DMS79 treated with DMSO at 0.1 percent for 48 hours (cell line): Measurements from ENCODE around the gene DMXL1.
"Not testable (repeated sequence)": the region's sequence is repeated elsewhere in the genome, so short reads cannot be mapped to it uniquely, and the experiment has no call there.

Experiments
- DNase-seq: peaks from one replicate; lab custom pipeline; 2025; lab: John Stamatoyannopoulos, UW

Gene DMXL1

GRCh38 chr5:119070578-119070827 lies 384 bp upstream of the DMXL1 start:
- no peak for DNase-seq

- DNase-seq = no peak
Observed at GRCh38 chr5:119071561-119071995, 691 bp downstream of the DMXL1 start.

- DNase-seq = no peak
Observed at GRCh38 chr5:119072496-119072895, 1.6 kb downstream of the DMXL1 start.

GRCh38 chr5:119073746-119074337 lies 3.0 kb downstream of the DMXL1 start:
- not testable (repeated sequence) for DNase-seq

GRCh38 chr5:119074419-119074818 lies 3.5 kb downstream of the DMXL1 start:
- no peak for DNase-seq

GRCh38 chr5:119075269-119075668 lies 4.4 kb downstream of the DMXL1 start:
- not testable (repeated sequence) for DNase-seq

- DNase-seq = no peak
Observed at GRCh38 chr5:119076080-119076479, 5.2 kb downstream of the DMXL1 start.

GRCh38 chr5:119077444-119077843 lies 6.6 kb downstream of the DMXL1 start:
- no peak for DNase-seq

- no peak for DNase-seq
Observed at GRCh38 chr5:119078071-119078846, 7.4 kb downstream of the DMXL1 start.

- DNase-seq = no peak
Observed at GRCh38 chr5:119078861-119079260, 8.0 kb downstream of the DMXL1 start.

GRCh38 chr5:119079318-119079921 lies 8.5 kb downstream of the DMXL1 start:
- DNase-seq = no peak

GRCh38 chr5:119080936-119081335 lies 10.0 kb downstream of the DMXL1 start:
- DNase-seq = no peak

GRCh38 chr5:119082691-119083090 lies 11.8 kb downstream of the DMXL1 start:
- no peak for DNase-seq

- no peak for DNase-seq
Observed at GRCh38 chr5:119083679-119084078, 12.8 kb downstream of the DMXL1 start.

GRCh38 chr5:119088438-119088837 lies 17.6 kb downstream of the DMXL1 start:
- no peak for DNase-seq

GRCh38 chr5:119095611-119096010 lies 24.7 kb downstream of the DMXL1 start:
- DNase-seq = no peak

GRCh38 chr5:119105971-119106370 lies 35.1 kb downstream of the DMXL1 start:
- no peak for DNase-seq

- DNase-seq = no peak
Observed at GRCh38 chr5:119112151-119112550, 41.3 kb downstream of the DMXL1 start.

GRCh38 chr5:119117237-119117636 lies 46.4 kb downstream of the DMXL1 start:
- DNase-seq = no peak

- no peak for DNase-seq
Observed at GRCh38 chr5:119118000-119118399, 47.1 kb downstream of the DMXL1 start.

- DNase-seq = no peak
Observed at GRCh38 chr5:119120893-119121292, 50.0 kb downstream of the DMXL1 start.

- DNase-seq = not testable (repeated sequence)
Observed at GRCh38 chr5:119122474-119122873, 51.6 kb downstream of the DMXL1 start.

GRCh38 chr5:119123280-119123679 lies 52.4 kb downstream of the DMXL1 start:
- DNase-seq = no peak

GRCh38 chr5:119129770-119130169 lies 58.9 kb downstream of the DMXL1 start:
- DNase-seq = no peak
